Non-pigmented ciliary epithelial cell (primary cell): ENCODE measurements around the gene MALL.
"Not testable (repeated sequence)": the region's sequence is repeated elsewhere in the genome, so short reads cannot be mapped to it uniquely, and the experiment has no call there.

Experiments used
- DNase-seq: peaks from one replicate; pipeline ENCODE4 v3.0.0-alpha.2; 2010; ENCODE audit warnings: low read depth

Gene MALL

GRCh38 chr2:110115291-110116032 lies at the start of gene MALL:
Gene MALL (minus strand): TSS chr2:110115822. CDS start chr2:110115792, 30 bp downstream.
- DNase-seq: no peak

GRCh38 chr2:110157153-110157793 lies 41.7 kb upstream of the MALL start:
- no peak for DNase-seq

DNA sequence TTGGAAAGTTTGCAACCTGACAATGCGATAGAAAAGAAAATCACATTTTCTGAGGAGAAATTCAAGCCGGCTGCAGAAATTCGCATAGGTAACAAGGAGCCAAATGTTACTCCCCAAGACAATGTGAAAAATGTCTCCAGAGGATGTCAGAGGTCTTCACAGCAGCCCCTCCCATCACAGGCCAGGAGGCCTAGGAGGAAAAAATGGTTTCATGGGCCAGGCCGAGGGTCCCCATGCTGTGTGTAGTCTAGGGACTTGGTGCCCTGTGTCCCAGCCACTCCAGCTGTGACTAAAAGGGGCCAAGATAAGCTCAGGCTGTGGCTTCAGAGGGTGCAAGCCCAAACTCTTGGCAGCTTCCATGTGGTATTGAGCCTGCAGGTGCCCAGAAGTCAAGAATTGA lies 39.2 kb upstream of the MALL start:
- not testable (repeated sequence) for DNase-seq

- DNase-seq: not testable (repeated sequence)
Measured at GRCh38 chr2:110154188-110154587, 38.6 kb upstream of the MALL start.

GRCh38 chr2:110153416-110153815 lies 37.8 kb upstream of the MALL start:
- no peak for DNase-seq

DNA sequence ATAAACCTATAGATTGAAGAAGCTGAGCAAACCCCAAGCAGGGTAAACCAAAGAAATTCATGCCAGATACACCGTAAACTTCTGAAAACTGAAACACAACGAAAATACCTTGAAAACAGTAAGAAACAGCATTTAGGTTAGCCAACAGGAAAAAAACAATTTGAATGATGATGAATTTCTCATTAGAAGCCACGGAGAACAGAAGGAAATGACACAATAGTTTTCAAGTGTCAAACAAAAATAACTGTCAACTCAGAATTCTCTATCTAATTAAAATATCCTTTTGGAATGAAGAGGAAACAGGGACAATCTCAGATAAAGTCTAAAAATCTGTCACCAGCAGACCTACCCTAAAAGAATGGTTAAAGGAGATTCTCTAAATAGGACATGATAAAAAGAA lies 37.3 kb upstream of the MALL start:
- DNase-seq: no peak

DNA sequence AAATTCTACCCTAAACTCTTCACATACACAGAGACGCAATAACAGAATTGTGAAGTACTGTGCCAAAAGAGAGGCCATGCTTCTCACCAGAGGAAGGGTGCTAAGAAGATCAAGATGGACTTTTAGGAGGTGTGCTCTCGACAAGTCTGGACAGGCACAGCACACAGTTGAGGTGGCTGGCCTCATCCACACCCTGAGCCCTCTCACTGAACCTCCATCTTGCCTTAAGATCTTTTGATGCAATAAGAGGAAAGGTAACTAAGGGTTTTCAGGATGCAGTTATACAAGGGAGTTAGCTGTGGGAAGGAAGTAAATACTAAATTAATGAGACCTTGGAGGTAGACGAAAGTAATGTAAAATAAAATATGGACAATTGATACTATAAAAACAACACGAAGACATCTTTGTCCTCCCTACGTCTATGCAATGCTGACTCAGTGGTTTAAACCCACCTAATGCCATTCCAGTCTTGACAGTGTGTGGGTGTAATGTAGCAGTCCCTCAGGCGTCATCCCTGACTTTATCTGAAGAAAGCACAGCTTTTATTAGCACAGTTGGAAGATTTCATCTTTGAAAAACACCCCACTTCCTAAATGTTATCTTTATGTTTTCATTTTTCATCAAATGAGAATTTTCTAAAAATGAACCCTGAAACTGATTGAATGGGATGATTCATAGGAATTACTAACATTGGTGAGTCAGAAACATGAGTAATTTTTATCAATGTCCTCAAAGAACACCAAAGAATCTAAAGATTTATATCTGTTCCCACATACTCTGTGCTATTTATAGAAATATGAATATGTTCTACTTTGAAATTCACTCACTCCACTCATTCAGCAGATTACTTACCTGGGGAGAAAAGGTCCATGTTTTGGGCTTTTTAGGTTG lies 34.0 kb upstream of the MALL start:
- peak; percentile 91 for DNase-seq

DNA sequence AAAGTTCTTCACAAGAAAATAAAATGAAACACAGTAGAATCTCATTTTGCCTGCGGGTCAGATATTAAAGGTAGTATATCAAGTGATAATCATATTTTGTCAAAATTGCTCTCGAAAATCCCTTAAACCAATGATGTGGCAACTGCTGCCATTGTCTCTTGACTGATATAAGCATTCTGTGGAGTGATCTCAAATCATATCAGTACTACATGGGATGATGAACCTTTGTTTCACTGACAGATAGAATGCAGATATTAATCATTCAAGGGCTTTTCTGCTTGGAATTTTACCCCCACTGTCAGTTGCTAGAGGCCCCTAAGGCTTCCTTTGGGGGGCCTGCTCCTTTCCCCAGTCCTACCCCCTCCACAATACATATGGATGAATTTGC lies 31.3 kb upstream of the MALL start:
- no peak for DNase-seq

GRCh38 chr2:110146183-110146944 lies 30.7 kb upstream of the MALL start:
- no peak for DNase-seq

GRCh38 chr2:110143982-110144381 lies 28.4 kb upstream of the MALL start:
- DNase-seq: no peak

- no peak for DNase-seq
Measured at GRCh38 chr2:110140401-110140800, 24.8 kb upstream of the MALL start.

- no peak for DNase-seq
Measured at GRCh38 chr2:110134025-110134424, 18.4 kb upstream of the MALL start.

GRCh38 chr2:110131166-110131565 lies 15.5 kb upstream of the MALL start:
- no peak for DNase-seq

GRCh38 chr2:110130757-110131156 lies 15.1 kb upstream of the MALL start:
- DNase-seq: no peak

DNA sequence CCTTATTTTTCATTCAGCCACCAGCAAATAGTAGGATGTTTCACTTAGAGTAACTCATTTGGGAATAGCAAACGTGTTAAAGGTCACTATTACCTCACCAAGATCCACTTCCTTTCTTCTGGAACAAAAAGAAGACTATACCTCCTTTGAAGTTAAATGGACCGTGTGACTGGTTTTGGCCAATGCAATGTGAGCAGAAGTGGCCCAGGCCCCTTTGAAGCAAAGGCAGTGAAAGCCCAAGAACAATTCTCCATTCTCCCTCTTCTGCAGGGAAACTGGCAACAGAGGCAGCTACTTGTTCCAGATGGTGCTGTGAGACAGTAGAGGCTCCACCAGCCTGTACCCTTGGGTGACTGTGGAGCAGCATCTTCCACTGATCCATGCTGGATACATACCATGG lies 11.3 kb upstream of the MALL start:
- DNase-seq: no peak

DNA sequence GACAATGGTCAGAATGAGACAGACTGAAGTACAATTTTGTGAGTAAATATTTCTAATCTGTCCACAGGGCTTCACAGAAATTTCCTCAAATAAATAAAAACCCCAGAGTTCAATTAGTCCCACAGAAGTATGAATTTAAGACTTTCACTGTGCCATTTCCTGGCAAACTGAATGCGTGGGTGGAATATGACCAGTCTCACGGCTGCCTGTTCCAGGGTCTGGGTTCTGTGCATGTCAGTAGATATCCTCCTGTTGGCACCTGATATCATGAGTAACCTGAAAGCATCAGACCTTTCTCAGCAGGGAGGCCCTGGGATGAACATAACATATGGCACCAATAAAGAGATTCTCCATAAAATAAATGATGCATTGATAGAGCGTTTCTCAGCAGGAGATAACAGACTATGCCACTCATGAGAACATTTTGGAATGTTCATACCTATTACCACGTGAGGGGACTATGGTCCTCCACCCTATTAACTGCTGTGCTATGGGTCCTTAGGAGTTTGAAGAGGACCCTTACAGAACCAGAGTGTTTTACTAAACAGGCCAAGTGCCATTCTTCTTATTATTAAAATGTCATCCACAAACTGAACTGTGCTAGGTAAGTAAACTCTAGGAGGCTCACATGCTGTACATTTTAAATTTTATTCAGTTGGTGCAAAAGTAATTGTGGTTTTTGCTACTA lies 10.6 kb upstream of the MALL start:
- DNase-seq: no peak

DNA sequence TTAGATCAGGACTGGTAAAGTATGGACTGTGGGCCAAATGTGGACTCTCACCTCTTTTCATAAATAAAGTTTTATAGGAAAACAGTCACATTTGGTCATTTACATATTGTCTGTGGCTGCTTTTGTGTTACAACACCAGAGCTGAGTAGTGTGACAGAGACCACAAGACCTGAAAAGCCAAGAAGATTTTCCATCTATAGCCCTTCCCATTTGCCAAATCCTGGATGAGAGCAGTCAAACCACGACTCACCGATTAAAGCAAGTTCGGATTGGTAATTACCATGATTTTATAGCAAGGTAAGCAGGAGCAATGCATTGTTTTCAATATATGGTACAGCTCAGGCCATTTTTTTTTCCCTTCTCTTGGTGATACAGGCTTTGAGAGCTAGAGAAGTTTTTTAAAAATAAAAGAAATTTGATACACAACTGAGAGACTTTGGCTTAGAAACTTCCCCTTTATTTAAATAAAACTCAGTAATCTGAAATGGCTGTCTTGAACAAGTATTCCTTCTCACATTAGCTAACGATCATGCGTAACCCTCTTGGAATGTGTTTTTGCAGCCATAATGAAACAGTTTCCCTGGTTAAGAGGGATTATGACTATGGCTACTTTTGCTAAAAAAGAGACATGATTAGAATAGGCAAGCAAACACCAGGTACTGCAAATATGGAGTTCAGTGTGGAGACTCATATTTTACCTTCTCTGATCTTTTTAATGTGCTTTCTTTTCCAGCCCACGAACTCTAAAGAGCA lies 9.5 kb upstream of the MALL start:
- DNase-seq: no peak

GRCh38 chr2:110124038-110124825 lies 8.6 kb upstream of the MALL start:
- DNase-seq: no peak

DNA sequence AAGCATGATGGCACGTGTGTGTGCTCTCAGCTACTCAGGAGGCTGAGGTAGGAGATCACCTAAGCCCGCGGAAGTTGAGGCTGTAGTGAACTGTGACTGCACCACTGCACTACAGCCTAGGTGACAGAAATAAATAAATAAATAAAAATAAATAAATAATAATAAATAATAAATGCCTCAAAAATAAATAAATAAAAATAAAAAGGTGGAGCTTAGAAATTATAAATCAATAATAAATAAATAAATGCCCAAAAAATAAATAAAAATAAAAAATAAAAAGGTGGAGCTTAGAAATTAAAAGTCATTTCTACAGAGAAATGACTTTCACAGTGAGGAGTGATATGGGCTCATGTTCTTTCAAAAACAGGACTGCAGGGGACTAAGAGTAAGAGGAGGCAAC lies 6.0 kb upstream of the MALL start:
- DNase-seq: no peak

DNA sequence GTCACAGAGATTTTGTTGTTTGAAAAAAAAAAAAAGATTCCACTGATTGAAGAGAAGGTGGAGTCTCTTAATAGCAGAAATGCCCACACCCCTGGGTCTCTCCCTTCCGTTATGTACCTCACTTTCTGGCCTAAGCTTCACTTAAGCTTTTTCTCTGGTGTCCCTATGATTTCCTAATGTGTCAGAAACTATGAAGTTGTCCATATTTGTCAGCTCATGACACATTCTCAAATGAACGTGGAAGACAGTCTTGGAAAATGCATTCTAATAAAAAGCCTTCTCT lies 5.4 kb upstream of the MALL start:
- DNase-seq: no peak
